Measurements from ENCODE around the gene STKLD1.

Gene STKLD1

GRCh38 chr9:133402689-133403088, 26.5 kb downstream of the STKLD1 start:
- no peak for DNase-seq (ENCODE audit: low read depth)
- no peak overlapping the region for H3K4me3 ChIP-seq (ENCODE audit: low read depth, low read length)
- TF ChIP-seq CTCF (IDR thresholded peaks at IDR 0.05; ENCODE audit: insufficient read depth, low read depth, low read length, missing control alignments): no peak

DNA sequence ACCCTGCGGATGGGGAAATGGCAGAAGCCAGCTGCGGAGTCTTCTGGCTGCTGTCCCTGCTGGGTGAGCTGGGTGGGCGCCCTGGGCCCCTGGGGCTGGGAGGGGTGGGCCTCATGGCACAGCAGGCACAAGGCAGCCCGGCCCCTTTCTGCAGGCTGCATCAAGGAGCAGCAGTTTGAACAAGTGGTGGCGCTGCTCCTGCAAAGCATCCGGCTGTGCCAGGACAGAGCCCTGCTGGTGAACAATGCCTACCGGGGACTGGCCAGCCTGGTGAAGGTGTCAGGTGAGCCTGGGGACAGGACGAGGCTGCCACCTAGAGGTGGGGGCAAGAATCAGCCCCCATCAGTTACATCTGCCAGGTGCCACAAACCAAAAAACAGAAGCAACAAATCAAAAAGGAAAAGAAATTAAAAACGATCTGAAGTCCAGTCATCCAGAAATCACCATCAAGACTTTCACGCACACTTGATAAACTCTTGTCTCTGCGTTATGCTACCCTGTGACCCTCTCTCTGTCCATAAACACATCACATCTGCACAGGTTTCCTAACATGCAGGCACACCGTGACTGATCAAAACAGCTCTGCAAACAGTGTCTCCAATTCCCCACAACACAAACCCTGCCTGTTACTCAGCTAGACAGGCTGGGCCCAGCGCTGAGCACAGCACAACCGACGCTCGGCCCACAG, 27.7 kb downstream of the STKLD1 start:
- DNase-seq (ENCODE audit: low read depth): peak; percentile 46
- no peak overlapping the region for H3K4me3 ChIP-seq (ENCODE audit: low read depth, low read length)
- peak; percentile 62 for TF ChIP-seq CTCF (IDR thresholded peaks at IDR 0.05; ENCODE audit: insufficient read depth, low read depth, low read length, missing control alignments)

GRCh38 chr9:133404454-133405002, 28.4 kb downstream of the STKLD1 start:
- TF ChIP-seq CTCF (IDR thresholded peaks at IDR 0.05; ENCODE audit: insufficient read depth, low read depth, low read length, missing control alignments): no peak
- no peak overlapping the region for H3K4me3 ChIP-seq (ENCODE audit: low read depth, low read length)
- DNase-seq (ENCODE audit: low read depth): no peak

- no peak for TF ChIP-seq CTCF (IDR thresholded peaks at IDR 0.05; ENCODE audit: insufficient read depth, low read depth, low read length, missing control alignments)
- H3K4me3 ChIP-seq (ENCODE audit: low read depth, low read length): no peak overlapping the region
- DNase-seq (ENCODE audit: low read depth): no peak
These were observed 29.6 kb downstream of the STKLD1 start for GRCh38 chr9:133405508-133406438.

DNA sequence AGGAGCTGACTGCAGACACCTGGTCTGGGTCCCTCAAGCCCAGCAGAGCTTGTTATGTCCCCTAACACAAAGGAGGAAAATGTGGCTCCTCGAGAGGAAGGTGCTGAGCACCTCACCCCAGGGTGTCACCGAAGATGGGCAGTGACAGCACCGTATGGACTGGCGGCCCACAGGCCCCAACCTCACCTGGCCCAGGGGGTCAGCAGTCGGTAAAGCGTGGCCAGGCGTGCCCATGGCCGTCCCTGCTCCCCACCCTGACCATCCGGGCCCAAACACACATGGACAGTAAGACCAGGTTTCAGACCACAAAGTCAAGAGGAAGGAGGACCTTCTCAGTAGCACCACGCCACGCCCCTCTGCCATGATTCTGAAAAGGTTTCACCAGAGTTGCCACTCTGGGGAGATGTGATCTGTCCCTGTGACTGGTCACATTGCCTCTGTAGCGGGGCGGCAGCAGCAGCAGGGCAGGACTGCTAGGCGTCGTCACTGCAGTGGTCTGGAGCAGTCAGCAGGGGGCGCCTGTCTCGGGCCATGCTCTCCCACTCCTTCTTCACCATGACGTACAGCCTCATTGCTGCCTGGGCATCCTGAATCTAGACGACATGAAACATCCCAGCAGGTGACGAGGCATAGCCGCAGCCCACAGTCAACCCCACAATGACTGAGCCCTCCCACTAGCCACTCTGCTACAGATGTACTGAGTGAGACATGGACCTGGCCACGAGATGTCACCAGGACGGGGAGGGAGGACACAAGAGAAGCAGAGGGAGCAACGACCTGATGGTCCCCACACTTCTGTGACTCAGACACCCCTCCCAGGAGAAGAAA, 30.5 kb downstream of the STKLD1 start:
- DNase-seq (ENCODE audit: low read depth): peak; percentile 87
- TF ChIP-seq CTCF (IDR thresholded peaks at IDR 0.05; ENCODE audit: insufficient read depth, low read depth, low read length, missing control alignments): peak; percentile 97

GRCh38 chr9:133408042-133408441, 31.9 kb downstream of the STKLD1 start:
- DNase-seq (ENCODE audit: low read depth): no peak
- no peak for TF ChIP-seq CTCF (IDR thresholded peaks at IDR 0.05; ENCODE audit: insufficient read depth, low read depth, low read length, missing control alignments)
- no peak overlapping the region for H3K4me3 ChIP-seq (ENCODE audit: low read depth, low read length)

More for the DNA sequence above, 30.5 kb downstream of the STKLD1 start:
- H3K4me3 ChIP-seq (ENCODE audit: low read depth, low read length): no peak overlapping the region
